H1 (cell line): Measurements from ENCODE around the gene ERO1B. TPM values are rescaled to one million over a fixed set of nuclear protein-coding genes. Genes with fewer than 3 reads are reported as not detected.

ENCODE experiments used
- CTCF ChIA-PET: fragments of 300-600 bp; sonication (Branson Sonifier 250); formaldehyde crosslinking; loops from one replicate; lab custom pipeline; 2021; ENCODE audit not compliant: partially characterized antibody; lab: Charles Lee
- POLR2A ChIA-PET: fragments of 300-600 bp; sonication (Branson Sonifier 250); formaldehyde crosslinking; loops from one replicate; lab custom pipeline; 2021; ENCODE audit warnings: inconsistent platforms; ENCODE audit not compliant: partially characterized antibody; lab: Charles Lee
- DNase-seq, 2 experiments: peaks; one replicate each; pipeline versions ENCODE4 v3.0.0 to v3.0.0-alpha.2; 2010 to 2022; ENCODE audit warnings: low spot score in 2 of 2, low read depth in 1 of 2, mixed read lengths in 1 of 2
- FAIRE-seq: peaks from 2 replicates; lab custom pipeline; 2011; peaks lifted over from hg19 to GRCh38; lab: Jason Lieb, UNC
- H2AFZ ChIP-seq: 2 replicates; pipeline ENCODE4 v1.8.1; 2012; ENCODE audit warnings: low read length, inconsistent platforms
- H2AK5ac ChIP-seq: 2 replicates; pipeline ENCODE4 v1.6.1; 2013; ENCODE audit warnings: low read depth, low read length
- H2BK120ac ChIP-seq: replicated peaks from 2 replicates; pipeline ENCODE3; 2013; ENCODE audit warnings: low read depth, low read length, inconsistent platforms
- H2BK12ac ChIP-seq: 2 replicates; pipeline ENCODE4 v1.6.1; 2013; ENCODE audit warnings: low read depth, low read length
- H2BK15ac ChIP-seq: 2 replicates; pipeline ENCODE4 v1.6.1; 2013; ENCODE audit warnings: low read length
- H2BK20ac ChIP-seq: 2 replicates; pipeline ENCODE4 v1.6.1; 2013; ENCODE audit warnings: low read length
- H2BK5ac ChIP-seq: 2 replicates; pipeline ENCODE4 v1.6.1; 2013; ENCODE audit warnings: low read depth, low read length
- H3K14ac ChIP-seq: 2 replicates; pipeline ENCODE4 v1.6.1; 2013; ENCODE audit warnings: inconsistent platforms; ENCODE audit not compliant: insufficient read length
- H3K18ac ChIP-seq: 2 replicates; pipeline ENCODE4 v1.6.1; 2013; ENCODE audit warnings: low read length; ENCODE audit errors: extremely low read depth
- H3K23ac ChIP-seq: 2 replicates; pipeline ENCODE4 v1.6.1; 2013; ENCODE audit warnings: inconsistent platforms; ENCODE audit not compliant: insufficient read length
- H3K23me2 ChIP-seq: 2 replicates; pipeline ENCODE4 v1.6.1; 2013; ENCODE audit warnings: low read depth, low read length
- H3K27ac ChIP-seq: 2 replicates; pipeline ENCODE4 v1.6.1; 2011; ENCODE audit warnings: low read depth, low read length, inconsistent platforms
- H3K27me3 ChIP-seq, 4 experiments: replicated peaks in 1 of 4; 1 replicate in 1 of 4; 2 replicates in 3 of 4; pipeline versions ENCODE4 v1.6.1 to v1.8.1; 2011 to 2013; ENCODE audit warnings: low read length in 3 of 4, mild to moderate bottlenecking in 3 of 4, inconsistent platforms in 2 of 4, mixed read lengths in 2 of 4, moderate library complexity in 1 of 4; ENCODE audit not compliant: control insufficient read depth in 3 of 4, insufficient read depth in 3 of 4; ENCODE audit errors: extremely low read depth in 1 of 4
- H3K36me3 ChIP-seq, 4 experiments: 2 replicates each; pipeline versions ENCODE4 v1.6.1 to v1.8.1; 2011 to 2013; ENCODE audit warnings: mild to moderate bottlenecking in 4 of 4, low read length in 3 of 4, moderate library complexity in 2 of 4, control low read depth in 1 of 4, inconsistent platforms in 1 of 4; ENCODE audit not compliant: insufficient read depth in 4 of 4, control insufficient read depth in 2 of 4
- H3K4ac ChIP-seq: replicated peaks from 2 replicates; pipeline ENCODE3; 2013; ENCODE audit warnings: low read length, low read depth, mixed read lengths, inconsistent platforms; ENCODE audit not compliant: insufficient read length
- H3K4me1 ChIP-seq, 4 experiments: replicated peaks in 1 of 4; 1 replicate in 1 of 4; 2 replicates in 3 of 4; pipeline versions ENCODE4 v1.6.1 to v1.8.1; 2011 to 2013; ENCODE audit warnings: low read length in 3 of 4, inconsistent platforms in 2 of 4, mixed read lengths in 1 of 4; ENCODE audit not compliant: insufficient read depth in 4 of 4, control insufficient read depth in 3 of 4
- H3K4me2 ChIP-seq, 2 experiments: 2 replicates each; pipeline versions ENCODE4 v1.6.1 to v1.8.1; 2011 to 2013; ENCODE audit warnings: low read depth in 2 of 2, low read length in 2 of 2, control low read depth in 1 of 2, inconsistent platforms in 1 of 2, mild to moderate bottlenecking in 1 of 2; ENCODE audit not compliant: insufficient read depth in 1 of 2
- H3K4me3 ChIP-seq, 4 experiments: fragments of 200-600, 300-600 bp in 1 of 4; sonication (generic), shearing (Covaris generic), sonication (Bioruptor Twin) in 1 of 4; 2 replicates each; pipeline versions ENCODE4 v1.5.1 to v1.8.1; 2011 to 2016; ENCODE audit warnings: low read length in 4 of 4, low read depth in 3 of 4, control low read depth in 2 of 4, inconsistent platforms in 2 of 4, mild to moderate bottlenecking in 2 of 4, mixed read lengths in 1 of 4, moderate library complexity in 1 of 4; ENCODE audit not compliant: insufficient read depth in 2 of 4; ENCODE audit errors: extremely low read depth in 1 of 4
- H3K56ac ChIP-seq: replicated peaks from 2 replicates; pipeline ENCODE3; 2013; ENCODE audit warnings: low read depth, mild to moderate bottlenecking, mixed read lengths, low read length, inconsistent platforms; ENCODE audit not compliant: insufficient read length
- H3K79me1 ChIP-seq: 2 replicates; pipeline ENCODE4 v1.6.1; 2013; ENCODE audit warnings: low read depth, low read length, control low read depth
- H3K79me2 ChIP-seq, 2 experiments: 2 replicates each; pipeline versions ENCODE4 v1.6.1 to v1.8.1; 2012 to 2013; ENCODE audit warnings: low read length in 2 of 2, mild to moderate bottlenecking in 2 of 2, inconsistent platforms in 1 of 2; ENCODE audit not compliant: insufficient read depth in 2 of 2, control insufficient read depth in 1 of 2
- H3K9ac ChIP-seq, 4 experiments: replicated peaks in 1 of 4; 1 replicate in 1 of 4; 2 replicates in 3 of 4; pipeline versions ENCODE4 v1.6.1 to v1.8.1; 2011 to 2013; ENCODE audit warnings: low read depth in 3 of 4, low read length in 3 of 4, control low read depth in 2 of 4, mild to moderate bottlenecking in 2 of 4, moderate library complexity in 2 of 4, inconsistent platforms in 1 of 4; ENCODE audit errors: extremely low read depth in 1 of 4
- H3K9me3 ChIP-seq, 2 experiments: 2 replicates each; pipeline versions ENCODE4 v1.6.1 to v1.8.1; 2012 to 2013; ENCODE audit warnings: mild to moderate bottlenecking in 2 of 2, moderate library complexity in 2 of 2, control low read depth in 1 of 2, inconsistent platforms in 1 of 2, low read depth in 1 of 2, low read length in 1 of 2, mixed read lengths in 1 of 2; ENCODE audit not compliant: insufficient read depth in 2 of 2
- H4K20me1 ChIP-seq, 2 experiments: replicated peaks in 1 of 2; 2 replicates each; pipeline versions ENCODE3 to v1.8.1; 2011 to 2013; ENCODE audit warnings: inconsistent platforms in 2 of 2, low read length in 2 of 2, mild to moderate bottlenecking in 1 of 2; ENCODE audit not compliant: insufficient read depth in 2 of 2, control insufficient read depth in 1 of 2
- H4K5ac ChIP-seq: 2 replicates; pipeline ENCODE4 v1.6.1; 2013; ENCODE audit warnings: low read length, low read depth, mixed read lengths, inconsistent platforms; ENCODE audit not compliant: insufficient read length
- H4K8ac ChIP-seq: 2 replicates; pipeline ENCODE4 v1.8.0; 2013; ENCODE audit warnings: mild to moderate bottlenecking, moderate library complexity, low read length, inconsistent platforms; ENCODE audit not compliant: insufficient read depth; ENCODE audit errors: extremely low read depth
- H4K91ac ChIP-seq: replicated peaks from 2 replicates; pipeline ENCODE3; 2013; ENCODE audit warnings: low read length, mixed read lengths, inconsistent platforms; ENCODE audit not compliant: insufficient read length
- BACH1 ChIP-seq: IDR thresholded peaks from 2 replicates; pipeline ENCODE4 v1.6.1; 2012; ENCODE audit warnings: low read length, improper control_type of control experiment
- KDM4A ChIP-seq: IDR thresholded peaks from one replicate; pipeline ENCODE4 v1.7.1; 2012; ENCODE audit warnings: low read depth, mild to moderate bottlenecking, moderate library complexity, low read length, inconsistent platforms; ENCODE audit not compliant: severe bottlenecking
- NANOG ChIP-seq: IDR thresholded peaks from 2 replicates; pipeline ENCODE4 v1.6.1; 2011; ENCODE audit warnings: low read length, low read depth, mild to moderate bottlenecking, inconsistent platforms; ENCODE audit not compliant: insufficient read depth, poor library complexity, severe bottlenecking
- RAD21 ChIP-seq, 2 experiments: IDR thresholded peaks in 1 of 2; conservative IDR thresholded peaks in 1 of 2; 2 replicates each; pipeline ENCODE4 v1.6.1; 2011; ENCODE audit warnings: low read depth in 2 of 2, low read length in 2 of 2, improper control_type of control experiment in 1 of 2, inconsistent platforms in 1 of 2, mild to moderate bottlenecking in 1 of 2, moderate library complexity in 1 of 2
- SP1 ChIP-seq: IDR thresholded peaks from 2 replicates; pipeline ENCODE4 v1.6.1; 2011; ENCODE audit warnings: low read depth, low read length
- TAF1 ChIP-seq: IDR thresholded peaks from 2 replicates; pipeline ENCODE4 v1.6.1; 2011; ENCODE audit warnings: mild to moderate bottlenecking, low read depth, low read length
- TBP ChIP-seq: IDR thresholded peaks from 2 replicates; pipeline ENCODE4 v1.6.1; 2011; ENCODE audit warnings: low read depth, low read length, improper control_type of control experiment
- WGBS, 2 experiments: shearing (Covaris generic) in 1 of 2; methylation state at CpG; one replicate each; pipeline versions ENCODE4 v1.1.6 to v1.1.7; 2013 to 2015; ENCODE audit warnings: low lambda C conversion rate in 2 of 2, mixed read lengths in 2 of 2, inconsistent platforms in 1 of 2, low coverage in 1 of 2, missing lambda C conversion rate in 1 of 2; ENCODE audit not compliant: insufficient replicate concordance in 2 of 2, insufficient coverage in 1 of 2, insufficient read length in 1 of 2; ENCODE audit errors: extremely low coverage in 1 of 2, missing lambda C conversion rate in 1 of 2; 5-methylcytosine and 5-hydroxymethylcytosine counted together
- polyA plus RNA-seq, 7 experiments: library from polyadenylated mRNA; depleted of rRNA in 3 of 7; stranded (reverse) in 5 of 7; unstranded in 2 of 7; fragments of >200 nt in 5 of 7; fragments of 200-250 nt in 2 of 7; gene quantifications; 1 replicate in 5 of 7; 2 replicates in 1 of 7; 4 replicates in 1 of 7; pipeline versions ENCODE4 v1.2.1 to v1.2.3, GENCODE V29; 2011 to 2013; ENCODE audit warnings: missing spikeins in 2 of 7, mixed read lengths in 2 of 7
- total RNA-seq: library from RNA; stranded (reverse); fragmentation: NEBNext Ultra II Directional; extraction: Animal tissue kit (Norgen Biotek cat#: 25700); gene quantifications from 2 replicates; pipeline ENCODE4 v1.2.1, GENCODE V29; 2021

Gene ERO1B
- total and polyA plus RNA-seq, 2 of the 8 experiments (the other 6 are each of a cell fraction or from before 2014, with no cell fraction given), result 0.74 to 5.6 TPM

GRCh38 chr1:236315092-236315491 is 33.3 kb upstream of the ERO1B start:
- no peak for TF ChIP-seq TBP
- no peak for TF ChIP-seq KDM4A
- TF ChIP-seq RAD21 (IDR thresholded peaks at IDR 0.05 in 1 of 2, conservative IDR thresholded peaks at IDR 0.05 in 1 of 2; ENCODE audit: low read depth in 2 of 2, low read length in 2 of 2), result no peak
- TF ChIP-seq BACH1, result no peak
- TF ChIP-seq TAF1, result no peak
- TF ChIP-seq SP1, result no peak
- no peak for TF ChIP-seq NANOG

More at GRCh38 chr1:236315092-236315491, 33.3 kb upstream of the ERO1B start:
- no peak for DNase-seq
- H2AK5ac ChIP-seq, result no peak overlapping the region
- WGBS, 2 experiments, result 90% methylated on average over 10 of the region's 10 CpGs; no CpG with 5 or more reads in 1 of the 2 experiments
- no peak overlapping the region for H3K4me3 ChIP-seq
- no peaks in the 10 kb centered on the region for H4K20me1 ChIP-seq
- H3K18ac ChIP-seq, result no peak overlapping the region
- no peak overlapping the region for H4K91ac ChIP-seq
- H4K8ac ChIP-seq, result no peak overlapping the region
- H3K4me2 ChIP-seq, result no peak overlapping the region
- H3K9me3 ChIP-seq, result no peaks in the 10 kb centered on the region
- H3K9ac ChIP-seq, result no peak overlapping the region
- H2AFZ ChIP-seq, result no peak overlapping the region
- no peak overlapping the region for H4K5ac ChIP-seq
- H3K23ac ChIP-seq, result no peak overlapping the region
- no peak overlapping the region for H3K14ac ChIP-seq
- ChIA-PET CTCF (interaction anchor here (1.7 kb wide), 1 partner anchor 12 kb away, joined by 4 read pairs; no protein-coding TSS in a partner anchor), POLR2A (no interaction called here)
- H2BK20ac ChIP-seq, result no peak overlapping the region
- no peaks in the 10 kb centered on the region for H3K36me3 ChIP-seq
- peaks cover 0 to 6% (median 2%) of the 10 kb centered on the region in 4 experiments; a peak in 2 of 7 replicates for H3K4me1 ChIP-seq
- no peak overlapping the region for H3K56ac ChIP-seq
- H2BK12ac ChIP-seq, result no peak overlapping the region
- H2BK15ac ChIP-seq, result no peak overlapping the region
- no peaks in the 10 kb centered on the region for H3K79me2 ChIP-seq
- H2BK120ac ChIP-seq, result no peak overlapping the region
- no peak overlapping the region for H3K27ac ChIP-seq
- no peaks in the 10 kb centered on the region for H3K27me3 ChIP-seq
- H3K4ac ChIP-seq, result no peak overlapping the region
- no peak overlapping the region for H2BK5ac ChIP-seq
- H3K79me1 ChIP-seq, result no peaks in the 10 kb centered on the region
- no peak for FAIRE-seq
- peaks cover 2% of the 10 kb centered on the region; the same call in 1 of the 2 replicates for H3K23me2 ChIP-seq
